GM18517 (cell line): ENCODE data around the gene ZC3H6.
"Not testable (repeated sequence)": the region's sequence is repeated elsewhere in the genome, so short reads cannot be mapped to it uniquely, and the experiment has no call there.

ENCODE experiments used
- ATAC-seq: cut with Tn5 transposase; IDR thresholded peaks from one replicate; pipeline ENCODE4 v1.9.1; 2021; ENCODE audit warnings: mild to moderate bottlenecking, moderate library complexity; ENCODE audit not compliant: unreplicated experiment

Gene ZC3H6

DNA sequence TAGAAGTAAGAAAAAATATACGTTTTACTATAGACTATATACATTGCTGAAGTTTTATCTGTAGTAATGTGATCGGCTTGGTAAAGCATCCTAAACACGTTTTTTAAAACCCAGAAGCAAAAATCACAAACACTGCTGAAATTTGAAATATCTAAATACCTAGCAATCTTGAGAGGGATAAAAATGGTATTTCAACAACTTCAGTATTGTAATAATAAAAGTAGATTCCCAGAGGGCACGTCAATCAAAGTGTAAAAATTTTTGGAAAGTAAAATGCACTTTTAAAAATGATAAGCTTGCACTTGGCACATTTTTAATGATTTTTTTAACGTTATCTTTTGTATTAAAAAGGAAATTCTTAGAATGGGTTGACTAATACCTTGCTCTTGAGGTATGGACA, 1.6 kb downstream of the ZC3H6 start:
- ATAC-seq = no peak

DNA sequence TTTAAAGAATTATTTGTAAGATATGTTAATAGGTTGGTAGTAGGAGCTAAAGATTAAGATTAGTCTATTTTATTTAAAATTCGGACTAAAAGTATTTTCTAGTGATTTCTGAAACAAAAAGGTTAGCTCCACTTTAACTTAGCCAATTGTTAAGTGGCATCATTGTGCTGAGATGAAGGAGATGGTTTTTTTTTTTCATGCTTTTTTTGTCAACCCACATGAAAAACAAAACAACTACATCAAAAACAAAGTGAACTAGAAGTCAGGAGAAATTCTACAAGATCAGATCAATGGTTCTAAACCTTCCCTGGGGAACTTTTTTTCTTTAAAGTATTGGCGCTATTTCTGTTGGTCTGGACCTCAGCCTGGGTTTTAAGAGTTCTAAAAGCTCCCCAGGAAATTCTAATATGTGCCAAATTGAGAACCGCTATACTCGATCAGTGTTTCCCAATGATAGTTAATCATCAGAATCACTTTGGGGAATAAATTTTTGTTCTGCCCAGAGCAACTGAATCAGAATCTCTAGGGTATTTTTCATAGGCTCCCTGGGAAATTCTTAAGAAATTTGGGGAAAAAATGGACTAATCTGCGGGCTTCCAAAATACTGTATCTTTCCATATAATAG, 2.3 kb downstream of the ZC3H6 start:
- ATAC-seq = no peak

DNA sequence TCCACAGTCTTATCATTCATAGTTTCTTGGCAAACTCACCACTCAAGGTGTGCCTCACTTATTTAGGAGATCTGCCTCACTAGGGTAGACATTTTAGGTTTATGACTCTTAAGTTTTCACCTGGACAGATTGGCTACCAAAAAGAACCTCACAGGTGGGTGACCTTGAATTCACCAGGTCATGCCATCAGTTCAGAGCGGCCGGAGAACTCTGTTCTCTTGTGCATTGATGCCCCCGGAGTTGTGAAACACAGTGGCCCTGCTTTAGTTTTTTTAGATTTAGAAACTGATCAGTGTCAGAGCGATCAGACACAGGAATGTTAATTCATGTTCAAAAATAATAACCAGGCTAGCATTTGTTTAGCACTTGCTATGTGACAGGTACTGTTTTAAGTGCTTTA, 6.7 kb downstream of the ZC3H6 start:
- not testable (repeated sequence) for ATAC-seq

DNA sequence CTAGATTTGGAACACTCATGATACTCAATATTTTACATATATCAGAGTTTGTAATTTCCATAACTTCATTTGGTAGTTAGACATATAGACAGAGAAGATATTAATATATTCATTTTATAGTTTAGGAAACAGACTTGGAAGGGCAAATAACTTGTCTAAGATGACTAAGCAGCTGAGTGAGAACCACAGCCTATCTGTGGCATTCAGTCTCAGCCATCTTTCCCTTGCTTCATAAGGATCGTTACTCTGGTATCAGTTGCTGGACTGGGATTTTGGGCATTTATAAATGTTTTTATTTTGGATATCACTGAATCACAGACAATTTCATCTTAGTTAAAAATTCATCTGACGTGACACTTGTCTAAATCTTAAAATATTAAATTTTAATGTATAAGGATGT, 8.1 kb downstream of the ZC3H6 start:
- ATAC-seq = not testable (repeated sequence)

DNA sequence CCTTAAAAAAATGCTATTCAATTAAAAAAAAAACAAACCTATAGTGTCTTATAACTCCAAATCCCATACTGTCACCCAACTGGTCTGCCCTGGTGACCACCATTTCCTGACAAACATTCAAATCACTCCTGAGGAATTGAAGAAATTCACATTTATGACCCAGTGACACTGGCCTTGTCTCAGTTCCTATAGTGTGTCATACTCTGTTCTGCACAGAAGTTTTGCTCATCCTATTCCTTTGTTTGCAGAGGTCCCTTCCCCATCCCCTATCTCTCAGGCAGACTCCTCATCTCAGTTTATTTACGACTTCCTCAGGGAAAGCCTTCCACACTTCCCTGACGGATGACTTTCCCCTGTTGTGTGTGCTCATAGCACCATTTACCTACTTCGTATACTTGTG, 14.7 kb downstream of the ZC3H6 start:
- ATAC-seq = no peak

DNA sequence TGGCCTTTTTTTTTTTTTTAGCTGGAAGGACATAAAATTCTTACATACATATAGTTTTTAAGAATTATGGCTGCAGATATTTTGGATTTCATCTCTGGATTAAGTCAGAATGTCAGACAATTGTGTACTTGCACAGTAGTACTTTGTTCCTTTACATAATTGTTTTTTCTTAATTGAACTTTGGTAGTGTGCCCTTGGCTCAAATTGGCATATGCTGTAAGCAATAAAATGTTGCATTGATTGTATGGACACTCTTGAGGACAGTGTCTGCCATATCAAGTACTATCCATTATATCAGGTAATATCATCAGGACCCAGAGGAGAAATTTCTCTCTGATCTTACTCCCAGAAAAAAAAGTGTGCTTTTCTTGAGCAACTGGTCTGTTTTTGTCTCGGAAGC, 15.3 kb downstream of the ZC3H6 start:
- no peak for ATAC-seq

DNA sequence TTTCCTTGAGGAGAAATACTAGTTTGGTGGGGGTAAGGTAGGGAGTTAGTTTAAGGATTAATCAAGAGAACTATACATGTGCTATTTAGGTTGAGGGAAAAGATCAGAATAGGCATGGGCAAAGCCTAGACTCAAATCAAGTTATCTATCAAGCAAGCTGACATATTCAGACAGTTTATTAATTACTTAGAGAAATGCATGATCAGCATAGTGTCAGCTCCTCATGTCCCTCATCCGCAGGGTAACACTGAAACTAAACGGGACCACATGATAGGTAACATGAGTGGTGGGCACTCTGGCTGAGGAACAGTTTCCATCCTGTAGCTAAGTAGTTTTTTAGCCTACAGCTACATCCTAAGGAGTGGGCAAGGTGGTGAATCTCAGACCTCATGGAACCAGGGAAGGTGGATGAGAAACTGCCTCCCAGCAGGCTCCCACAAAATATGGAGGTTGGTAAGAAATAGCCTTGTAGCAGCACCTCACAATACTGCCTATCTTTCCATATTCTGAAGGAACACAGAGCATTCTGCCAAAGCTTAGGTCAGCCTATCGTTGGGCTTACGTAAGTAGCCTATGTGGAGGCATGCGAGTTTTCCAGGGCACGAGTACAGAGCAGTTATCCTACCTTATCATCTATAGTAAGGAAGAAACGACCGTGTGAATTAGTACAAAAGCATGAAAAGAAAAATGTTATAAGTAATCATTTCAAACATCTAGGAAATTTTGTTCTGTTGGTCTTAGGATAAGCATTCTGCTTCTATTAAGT, 18.4 kb downstream of the ZC3H6 start:
- no peak for ATAC-seq

DNA sequence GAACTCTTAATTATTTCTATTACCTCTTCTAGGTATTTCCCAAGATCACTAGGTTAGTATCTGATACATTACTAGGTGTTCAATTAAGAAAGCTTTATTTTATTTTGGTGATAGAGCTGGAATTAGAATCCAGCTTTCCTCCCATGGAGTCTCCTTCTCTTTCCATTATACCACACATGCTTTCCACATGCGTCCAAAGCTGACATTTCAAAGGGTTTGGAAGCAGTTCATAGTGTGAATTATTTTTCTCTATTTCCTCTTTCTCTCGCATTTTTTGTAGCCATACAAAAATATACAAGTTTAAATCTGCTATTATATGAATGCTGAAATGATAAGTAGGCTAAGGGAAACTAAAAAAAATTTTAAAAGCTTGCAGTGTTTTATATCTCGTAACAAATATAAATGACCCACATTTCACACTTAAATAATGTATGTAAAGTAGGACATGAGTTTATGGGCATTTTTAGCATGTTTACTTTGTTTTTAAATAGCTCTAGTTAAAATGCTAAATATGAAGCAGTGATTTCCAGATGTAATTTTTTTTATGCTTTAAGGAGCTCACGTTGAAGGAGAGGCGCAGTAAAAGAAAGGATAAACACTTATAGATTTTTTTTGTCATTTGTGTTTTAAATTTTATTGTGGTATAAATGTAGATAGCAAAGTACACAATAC, 20.1 kb downstream of the ZC3H6 start:
- ATAC-seq = no peak

DNA sequence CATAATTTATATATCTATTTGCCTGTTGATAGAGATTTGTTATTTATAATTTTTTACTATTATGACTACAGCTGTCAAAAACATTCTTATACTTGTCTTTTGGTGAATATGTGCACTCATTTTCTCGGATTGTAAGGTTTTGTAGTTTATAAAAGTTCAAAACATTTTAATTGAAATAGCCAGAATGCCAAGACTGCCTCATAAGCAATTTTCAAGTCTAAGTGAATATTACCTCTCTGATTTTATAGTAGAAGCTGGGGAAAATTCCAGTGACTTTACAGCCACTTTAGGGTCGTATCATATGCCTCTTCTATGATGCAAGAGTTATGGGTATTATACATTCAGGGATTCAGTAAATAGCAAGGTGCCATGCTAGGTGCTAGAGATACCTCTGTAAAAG, 21.0 kb downstream of the ZC3H6 start:
- ATAC-seq = no peak

DNA sequence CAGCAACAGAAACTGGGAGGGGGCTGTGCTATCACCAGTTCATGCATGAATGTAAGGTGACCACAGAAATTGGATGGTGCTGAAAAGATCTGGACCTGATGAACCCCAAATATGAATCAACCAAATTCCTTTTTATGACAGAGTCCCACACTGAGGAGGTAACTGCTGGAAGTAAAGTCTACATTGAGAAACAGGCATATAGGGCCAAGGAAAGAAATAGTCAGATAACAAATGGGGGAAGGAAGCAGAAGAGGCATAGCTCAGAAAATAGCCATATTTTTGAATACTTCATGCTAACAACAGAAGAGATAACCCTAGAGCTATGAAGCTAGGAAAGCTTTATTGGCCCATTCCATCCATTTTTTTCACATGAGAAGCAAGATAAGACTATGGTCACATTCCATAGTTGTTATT, 25.8 kb downstream of the ZC3H6 start:
- no peak for ATAC-seq

DNA sequence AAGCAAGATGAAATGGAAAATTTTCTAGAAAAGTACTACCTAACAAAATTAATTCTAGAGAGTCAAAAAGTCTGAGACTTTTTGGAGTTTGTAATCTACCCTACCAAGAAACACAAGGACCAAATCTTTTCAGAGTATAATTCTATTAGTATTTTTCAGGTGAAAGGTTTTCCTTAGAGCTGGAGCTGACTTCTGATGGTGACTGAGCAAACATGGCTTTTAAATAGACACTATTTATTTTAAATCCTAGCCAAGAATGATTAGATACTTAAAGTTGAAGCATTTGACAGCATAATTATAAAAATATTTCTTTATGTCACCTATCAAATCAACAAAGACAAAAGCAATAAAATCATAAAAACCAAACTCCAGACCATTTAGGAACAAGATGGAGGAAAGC, 26.6 kb downstream of the ZC3H6 start:
- no peak for ATAC-seq

DNA sequence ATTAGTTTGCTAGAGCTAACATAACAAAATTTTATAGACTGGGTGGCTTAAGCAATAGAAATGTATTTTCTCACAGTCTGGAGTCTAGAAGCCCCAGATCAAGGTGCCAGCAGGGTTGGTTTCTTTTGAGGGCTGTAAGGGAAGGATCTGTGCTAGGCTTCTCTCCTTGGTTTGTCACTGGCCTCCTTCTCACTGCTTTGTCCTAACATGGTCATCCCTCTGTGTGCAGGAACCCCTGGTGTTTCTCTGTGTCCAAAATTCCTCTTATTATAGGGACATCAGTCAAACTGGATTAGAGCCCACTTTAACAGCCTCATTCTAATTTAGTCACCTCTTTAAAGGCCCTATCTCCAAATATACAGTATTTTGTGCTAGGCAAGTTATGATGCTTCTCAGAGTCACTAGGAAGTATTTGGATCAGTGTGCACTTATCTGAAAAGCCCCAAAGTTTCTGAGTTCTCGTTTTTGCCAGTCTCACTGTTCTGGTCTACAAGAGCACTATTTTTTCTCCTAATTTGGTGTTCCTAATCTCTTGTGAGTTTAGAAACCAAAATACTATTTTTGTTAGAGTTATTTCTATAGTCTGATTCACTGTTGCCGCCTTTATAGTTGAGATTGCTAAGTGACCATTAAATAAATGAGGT, 29.0 kb downstream of the ZC3H6 start:
- ATAC-seq = no peak

DNA sequence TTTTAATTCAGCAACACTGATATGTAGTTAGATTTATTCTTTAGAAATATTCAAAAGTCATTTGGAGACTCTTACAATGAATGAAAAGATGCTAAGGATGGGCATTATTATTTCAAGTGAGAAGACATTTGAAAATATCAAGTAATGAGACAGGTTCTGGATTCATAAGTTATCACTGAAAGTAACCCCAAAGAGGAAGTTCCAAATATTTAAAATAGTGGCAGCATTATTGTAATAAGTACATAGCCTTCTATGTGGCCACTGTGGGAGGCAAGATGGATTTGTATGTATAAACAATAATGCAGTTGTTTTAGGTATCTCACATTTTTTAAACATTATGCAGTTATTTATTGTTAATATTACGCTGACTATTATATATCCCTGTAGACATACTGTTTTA, 29.7 kb downstream of the ZC3H6 start:
- no peak for ATAC-seq

DNA sequence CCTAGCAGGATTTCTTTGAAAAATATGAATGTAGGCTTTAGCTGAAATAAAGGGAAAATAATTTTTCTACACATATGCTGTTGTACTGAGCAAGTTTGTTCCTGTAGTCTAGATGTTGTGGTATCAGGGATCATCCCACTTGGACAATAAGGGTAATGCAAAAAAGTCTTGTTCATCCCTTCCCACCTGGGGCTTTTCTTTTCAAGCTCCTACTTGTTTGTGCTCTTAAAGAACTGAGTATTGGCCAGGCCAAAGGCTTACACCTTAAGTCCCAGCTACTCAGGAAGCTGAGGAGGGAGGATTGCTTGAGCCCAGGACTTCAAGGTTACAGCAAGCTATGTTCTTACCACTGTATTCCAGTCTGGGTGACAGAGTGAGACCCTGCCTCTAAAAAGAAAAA, 35.5 kb downstream of the ZC3H6 start:
- no peak for ATAC-seq

DNA sequence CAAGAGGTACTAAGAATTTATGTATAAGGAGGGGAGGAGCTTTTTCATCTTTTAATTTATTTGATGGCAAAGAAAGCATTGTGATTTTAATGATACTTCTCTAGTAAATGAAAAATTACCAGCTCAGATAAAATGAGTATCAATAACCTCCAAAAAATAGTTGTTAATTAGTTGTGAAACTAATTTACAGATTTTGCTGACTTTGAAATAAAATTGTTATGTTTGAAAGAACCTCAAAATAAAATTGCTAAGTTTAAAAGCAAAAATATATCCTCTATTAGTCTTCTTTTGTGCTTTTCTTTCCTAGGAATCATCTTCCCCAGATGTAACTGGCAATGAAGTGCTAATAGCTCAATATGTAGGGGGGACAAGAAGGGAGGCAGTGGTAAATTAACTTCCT, 36.5 kb downstream of the ZC3H6 start:
- ATAC-seq = no peak

DNA sequence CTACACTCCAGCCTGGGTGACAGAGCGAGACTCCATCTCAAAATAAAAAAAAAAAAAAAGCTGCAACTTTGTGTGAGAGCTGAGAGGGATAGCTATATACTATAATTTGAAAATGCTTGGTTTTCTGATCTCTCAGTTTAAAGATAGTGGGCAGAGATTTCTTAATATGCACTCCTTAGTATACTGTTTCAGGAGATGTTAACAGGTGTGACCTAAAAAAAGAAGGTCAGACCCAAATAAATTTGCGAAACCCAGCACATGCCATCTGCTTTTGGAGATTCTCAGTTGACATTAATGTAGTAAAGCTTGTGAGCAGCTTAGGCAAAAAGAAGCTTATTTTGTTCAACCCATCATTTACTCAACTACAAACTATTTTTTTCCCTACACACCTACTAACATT, 37.4 kb downstream of the ZC3H6 start:
- no peak for ATAC-seq

DNA sequence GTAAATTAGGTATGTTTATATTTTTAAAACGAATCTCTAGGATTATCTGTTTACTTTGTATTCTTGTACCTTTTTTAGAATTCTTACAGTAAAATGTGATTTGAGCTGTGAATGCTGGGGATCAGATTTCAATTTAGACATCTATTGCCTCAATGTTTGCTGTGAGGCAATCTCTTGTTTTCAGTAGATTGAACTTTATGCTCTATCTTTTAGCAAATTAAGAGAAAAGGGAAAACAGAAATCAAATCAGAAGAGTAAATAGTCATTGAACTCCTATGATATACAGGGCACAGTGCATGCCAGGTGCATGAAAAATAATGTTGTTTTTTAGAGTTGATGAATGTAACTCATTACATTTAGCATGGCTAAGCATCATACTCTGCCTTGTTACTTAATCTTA, 39.5 kb downstream of the ZC3H6 start:
- ATAC-seq = no peak

DNA sequence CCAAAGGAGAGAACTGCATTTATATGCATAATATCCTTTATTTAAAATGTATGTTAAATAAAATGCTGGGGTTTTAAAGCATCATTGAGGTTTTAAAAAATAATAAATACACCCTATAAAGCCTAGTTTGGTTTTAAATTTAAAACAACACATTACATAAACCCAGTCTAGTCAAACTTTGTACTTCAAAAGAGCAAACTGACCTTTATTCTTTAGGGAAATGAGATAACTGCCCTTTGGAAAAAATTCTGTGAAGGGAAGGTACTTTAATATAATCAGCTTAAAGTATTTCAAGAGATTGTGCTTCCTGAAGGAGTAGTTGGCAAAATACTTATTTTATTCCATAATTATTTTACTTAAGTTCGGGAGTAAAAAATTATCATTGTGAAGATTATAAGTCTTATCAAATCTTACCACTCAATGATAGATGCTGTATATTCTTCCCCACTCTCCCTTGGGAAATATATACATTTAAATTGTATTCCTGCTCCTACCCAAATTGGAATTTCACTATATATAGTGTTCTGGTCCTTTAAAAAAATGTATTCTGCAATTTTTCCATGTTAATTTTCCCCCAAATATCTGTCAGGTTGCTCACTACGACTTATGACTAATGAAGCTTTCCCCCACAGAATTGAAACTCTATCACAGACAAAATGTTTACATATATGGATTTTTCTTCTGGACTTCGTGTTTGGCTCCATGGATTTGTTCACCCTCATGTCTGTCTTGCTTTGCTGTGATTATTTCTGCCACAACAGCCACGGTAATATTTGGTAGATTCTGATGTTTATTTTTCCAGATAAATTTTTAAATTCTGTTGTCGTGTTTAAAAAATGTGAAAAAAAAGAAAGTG, 42.1 kb downstream of the ZC3H6 start:
- no peak for ATAC-seq

DNA sequence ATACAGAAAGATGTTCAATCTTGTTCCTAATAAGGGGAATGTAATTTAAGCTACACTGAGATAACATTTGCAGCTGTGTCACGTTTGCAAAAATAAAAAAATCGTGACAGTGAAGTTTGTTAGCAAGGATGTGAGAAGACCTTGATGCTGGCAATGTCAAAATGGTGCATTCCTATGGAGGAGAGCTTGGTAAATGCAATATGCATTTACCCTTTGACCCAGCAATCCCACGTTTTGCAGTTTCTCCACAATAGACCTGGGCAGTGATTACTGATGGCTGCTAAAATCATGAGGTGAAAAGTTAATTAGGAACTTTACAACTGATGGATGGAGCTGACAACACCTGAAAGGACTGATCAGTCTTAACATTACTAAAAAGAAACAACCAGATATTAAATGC, 43.1 kb downstream of the ZC3H6 start:
- ATAC-seq = no peak

DNA sequence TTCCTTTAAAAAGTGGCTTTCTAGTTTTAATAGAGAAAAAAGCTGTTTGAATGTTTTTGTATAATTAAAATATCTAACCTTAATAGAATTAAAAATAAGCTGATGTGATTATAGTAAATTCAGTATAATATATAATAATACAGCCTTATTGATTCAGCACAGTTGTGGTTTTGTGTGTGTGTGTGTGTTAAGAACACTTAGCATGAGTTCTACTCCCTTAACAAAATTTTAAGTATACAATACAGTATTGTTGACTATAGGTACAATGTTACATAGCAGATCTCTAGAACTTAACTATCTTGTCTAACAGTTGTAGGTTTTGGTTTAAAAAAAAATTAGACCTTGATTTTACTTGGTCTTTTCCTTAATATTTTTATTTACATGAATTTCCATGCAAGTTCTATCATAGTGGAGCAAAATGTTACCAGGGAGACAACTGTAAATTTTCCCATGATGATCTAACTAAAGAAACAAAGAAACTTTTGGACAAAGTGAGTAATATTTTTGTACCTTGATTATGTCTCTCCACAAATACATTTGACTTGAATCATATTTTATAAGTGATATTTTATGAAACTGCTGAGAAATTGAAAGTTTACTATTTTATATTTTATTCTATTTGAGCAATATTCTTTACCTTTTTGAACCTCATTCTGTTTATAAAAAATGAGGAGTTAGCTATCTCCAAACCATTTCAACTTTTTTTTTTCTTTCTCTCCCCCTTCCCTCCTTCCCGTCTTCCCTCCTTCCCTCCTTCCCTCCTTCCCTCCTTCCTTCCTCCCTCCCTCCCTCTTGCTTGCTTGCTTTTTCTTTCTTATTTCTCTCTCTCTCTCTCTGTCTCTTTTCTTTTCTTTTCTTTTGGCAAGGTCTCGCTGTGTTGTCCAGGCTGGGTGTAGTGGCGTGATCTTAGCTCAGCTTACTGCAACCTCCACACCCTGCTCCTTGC, 46.3 kb downstream of the ZC3H6 start:
- no peak for ATAC-seq
